Body of pancreas (tissue), 4 donors: Measurements from ENCODE around the gene CHCHD1.

ENCODE experiments used
- POLR2A ChIP-seq, 3 donors: fragments of 450-650 bp; IDR thresholded peaks; one replicate each; pipeline ENCODE4 v1.6.1; 2016; ENCODE audit warnings: antibody characterized with exemption in 3 of 3, mild to moderate bottlenecking in 2 of 3
- TF ChIP-seq, protein P1 (sequence below), 7 experiments: fragments of 450-650 bp in 4 of 7; fragments of 200-600 bp in 3 of 7; sonication (generic) in 3 of 7; IDR thresholded peaks; one replicate each; pipeline ENCODE4 v1.5.1; 2016 to 2019; ENCODE audit warnings: antibody characterized with exemption in 7 of 7

- TF ChIP-seq, protein P1, sequence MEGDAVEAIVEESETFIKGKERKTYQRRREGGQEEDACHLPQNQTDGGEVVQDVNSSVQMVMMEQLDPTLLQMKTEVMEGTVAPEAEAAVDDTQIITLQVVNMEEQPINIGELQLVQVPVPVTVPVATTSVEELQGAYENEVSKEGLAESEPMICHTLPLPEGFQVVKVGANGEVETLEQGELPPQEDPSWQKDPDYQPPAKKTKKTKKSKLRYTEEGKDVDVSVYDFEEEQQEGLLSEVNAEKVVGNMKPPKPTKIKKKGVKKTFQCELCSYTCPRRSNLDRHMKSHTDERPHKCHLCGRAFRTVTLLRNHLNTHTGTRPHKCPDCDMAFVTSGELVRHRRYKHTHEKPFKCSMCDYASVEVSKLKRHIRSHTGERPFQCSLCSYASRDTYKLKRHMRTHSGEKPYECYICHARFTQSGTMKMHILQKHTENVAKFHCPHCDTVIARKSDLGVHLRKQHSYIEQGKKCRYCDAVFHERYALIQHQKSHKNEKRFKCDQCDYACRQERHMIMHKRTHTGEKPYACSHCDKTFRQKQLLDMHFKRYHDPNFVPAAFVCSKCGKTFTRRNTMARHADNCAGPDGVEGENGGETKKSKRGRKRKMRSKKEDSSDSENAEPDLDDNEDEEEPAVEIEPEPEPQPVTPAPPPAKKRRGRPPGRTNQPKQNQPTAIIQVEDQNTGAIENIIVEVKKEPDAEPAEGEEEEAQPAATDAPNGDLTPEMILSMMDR (IDR thresholded peaks at IDR 0.05) = no peak
- no peak for TF ChIP-seq POLR2A (IDR thresholded peaks at IDR 0.05)
These were observed 25.6 kb downstream of the CHCHD1 start for GRCh38 chr10:73807471-73807870.
